K562 (cell line): ENCODE results near the gene DNAJC1.

Experiments used
- CEBPB ChIP-seq: fragments of 450-650 bp; IDR thresholded peaks from 2 replicates; pipeline ENCODE4 v1.6.1; 2016; ENCODE audit warnings: missing genetic modification characterization, missing compliant biosample characterization
- CTCF ChIP-seq, 3 experiments: IDR thresholded peaks in 2 of 3; conservative IDR thresholded peaks in 1 of 3; 2 replicates each; pipeline ENCODE4 v1.5.1; 2011 to 2012; ENCODE audit warnings: low read length in 3 of 3, mild to moderate bottlenecking in 3 of 3, control low read depth in 2 of 3, improper control_type of control experiment in 1 of 3, inconsistent platforms in 1 of 3, low read depth in 1 of 3, mixed read lengths in 1 of 3, moderate library complexity in 1 of 3; ENCODE audit not compliant: insufficient read depth in 2 of 3
- MYNN ChIP-seq, 2 experiments: sonication (generic); formaldehyde crosslinking in 1 of 2; IDR thresholded peaks; 2 replicates each; pipeline versions ENCODE4 v1.5.0 to v1.6.1; 2016 to 2020; ENCODE audit warnings: antibody characterized with exemption in 1 of 2, missing genetic modification reagents in 1 of 2
- PBX2 ChIP-seq, 2 experiments: IDR thresholded peaks in 1 of 2; conservative IDR thresholded peaks in 1 of 2; 2 replicates each; pipeline ENCODE4 v1.6.1; 2016; ENCODE audit warnings: low read depth in 2 of 2, mild to moderate bottlenecking in 1 of 2, missing compliant biosample characterization in 1 of 2, missing genetic modification characterization in 1 of 2, moderate library complexity in 1 of 2
- TF ChIP-seq, protein P1 (sequence below): fragments of 250-450 bp; sonication (Bioruptor Pico); IDR thresholded peaks from 2 replicates; pipeline ENCODE4 v1.9.0; 2021; ENCODE audit warnings: mild to moderate bottlenecking, inconsistent platforms

- TF ChIP-seq PBX2 (CRISPR knock-in tag; IDR thresholded peaks at IDR 0.05; ENCODE audit: low read depth), result no peak
- no peak for TF ChIP-seq PBX2 (tag; conservative IDR thresholded peaks at IDR 0.05; ENCODE audit: low read depth)
- TF ChIP-seq, protein P1, sequence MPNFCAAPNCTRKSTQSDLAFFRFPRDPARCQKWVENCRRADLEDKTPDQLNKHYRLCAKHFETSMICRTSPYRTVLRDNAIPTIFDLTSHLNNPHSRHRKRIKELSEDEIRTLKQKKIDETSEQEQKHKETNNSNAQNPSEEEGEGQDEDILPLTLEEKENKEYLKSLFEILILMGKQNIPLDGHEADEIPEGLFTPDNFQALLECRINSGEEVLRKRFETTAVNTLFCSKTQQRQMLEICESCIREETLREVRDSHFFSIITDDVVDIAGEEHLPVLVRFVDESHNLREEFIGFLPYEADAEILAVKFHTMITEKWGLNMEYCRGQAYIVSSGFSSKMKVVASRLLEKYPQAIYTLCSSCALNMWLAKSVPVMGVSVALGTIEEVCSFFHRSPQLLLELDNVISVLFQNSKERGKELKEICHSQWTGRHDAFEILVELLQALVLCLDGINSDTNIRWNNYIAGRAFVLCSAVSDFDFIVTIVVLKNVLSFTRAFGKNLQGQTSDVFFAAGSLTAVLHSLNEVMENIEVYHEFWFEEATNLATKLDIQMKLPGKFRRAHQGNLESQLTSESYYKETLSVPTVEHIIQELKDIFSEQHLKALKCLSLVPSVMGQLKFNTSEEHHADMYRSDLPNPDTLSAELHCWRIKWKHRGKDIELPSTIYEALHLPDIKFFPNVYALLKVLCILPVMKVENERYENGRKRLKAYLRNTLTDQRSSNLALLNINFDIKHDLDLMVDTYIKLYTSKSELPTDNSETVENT, result no peak
- no peak for TF ChIP-seq CTCF (IDR thresholded peaks at IDR 0.05 in 2 of 3, conservative IDR thresholded peaks at IDR 0.05 in 1 of 3; ENCODE audit: insufficient read depth in 2 of 3, low read depth in 1 of 3, low read length in 3 of 3)
- TF ChIP-seq CEBPB (tag), result no peak
- TF ChIP-seq MYNN (IDR thresholded peaks at IDR 0.05), result no peak
- TF ChIP-seq MYNN (CRISPR knock-in tag; IDR thresholded peaks at IDR 0.05), result no peak
Measured at GRCh38 chr10:21873198-21873597, 130.3 kb downstream of the DNAJC1 start.
